Peyer's patch (tissue), 4 donors: ENCODE measurements around the gene GIGYF2.

Experiments
- CTCF ChIP-seq, 6 experiments: fragments of 450-650 bp in 4 of 6; fragments of 200-600 bp in 2 of 6; sonication (generic) in 1 of 6; IDR thresholded peaks; one replicate each; pipeline ENCODE4 v1.5.1; 2017 to 2019; ENCODE audit warnings: antibody characterized with exemption in 6 of 6, mild to moderate bottlenecking in 3 of 6, moderate library complexity in 1 of 6
- POLR2A ChIP-seq, 2 donors: fragments of 450-650 bp; IDR thresholded peaks; one replicate each; pipeline ENCODE4 v1.5.1; 2017; ENCODE audit warnings: antibody characterized with exemption in 2 of 2, mild to moderate bottlenecking in 2 of 2, moderate library complexity in 2 of 2

- no peak for TF ChIP-seq CTCF (IDR thresholded peaks at IDR 0.05)
- TF ChIP-seq POLR2A (IDR thresholded peaks at IDR 0.05) = no peak
Measured at GRCh38 chr2:232655392-232655791, 41.7 kb upstream of the GIGYF2 start.
